SU-DHL-6 (cell line): ENCODE data around the gene TBC1D21.

Experiments
- EZH2phosphoT487 ChIP-seq: fragments of 200-600 bp; sonication (generic), shearing (Covaris generic); conservative IDR thresholded peaks from 2 replicates; pipeline ENCODE4 v1.6.1; 2018; ENCODE audit warnings: mild to moderate bottlenecking, antibody characterized with exemption, low read length, moderate library complexity, mixed read lengths
- TF ChIP-seq, protein P1 (sequence below): fragments of 200-600 bp; sonication (generic); IDR thresholded peaks from one replicate; pipeline ENCODE4 v1.5.1; 2017; ENCODE audit warnings: antibody characterized with exemption, mild to moderate bottlenecking, low read length, moderate library complexity; ENCODE audit not compliant: insufficient read depth, poor library complexity, severe bottlenecking

DNA sequence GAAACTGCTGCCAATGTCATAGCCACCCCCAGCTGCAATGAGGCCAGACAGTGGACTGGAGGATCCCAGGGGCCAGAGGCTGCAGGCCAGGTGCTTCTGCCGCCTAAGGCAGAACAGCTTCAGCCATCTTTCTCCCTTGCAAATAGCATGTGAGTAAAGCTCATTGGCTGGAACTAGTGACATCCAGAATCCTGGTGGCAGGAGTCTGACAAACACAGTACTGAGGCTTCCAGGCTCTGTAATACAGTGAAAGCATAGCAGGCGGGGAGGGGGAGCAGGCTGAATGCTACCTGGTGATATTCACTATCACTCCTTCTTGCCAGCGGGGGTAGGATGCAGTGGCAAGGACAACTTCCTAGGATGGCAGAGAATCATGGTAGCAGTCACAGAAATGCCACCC, 36.5 kb upstream of the TBC1D21 start:
- TF ChIP-seq, protein P1, sequence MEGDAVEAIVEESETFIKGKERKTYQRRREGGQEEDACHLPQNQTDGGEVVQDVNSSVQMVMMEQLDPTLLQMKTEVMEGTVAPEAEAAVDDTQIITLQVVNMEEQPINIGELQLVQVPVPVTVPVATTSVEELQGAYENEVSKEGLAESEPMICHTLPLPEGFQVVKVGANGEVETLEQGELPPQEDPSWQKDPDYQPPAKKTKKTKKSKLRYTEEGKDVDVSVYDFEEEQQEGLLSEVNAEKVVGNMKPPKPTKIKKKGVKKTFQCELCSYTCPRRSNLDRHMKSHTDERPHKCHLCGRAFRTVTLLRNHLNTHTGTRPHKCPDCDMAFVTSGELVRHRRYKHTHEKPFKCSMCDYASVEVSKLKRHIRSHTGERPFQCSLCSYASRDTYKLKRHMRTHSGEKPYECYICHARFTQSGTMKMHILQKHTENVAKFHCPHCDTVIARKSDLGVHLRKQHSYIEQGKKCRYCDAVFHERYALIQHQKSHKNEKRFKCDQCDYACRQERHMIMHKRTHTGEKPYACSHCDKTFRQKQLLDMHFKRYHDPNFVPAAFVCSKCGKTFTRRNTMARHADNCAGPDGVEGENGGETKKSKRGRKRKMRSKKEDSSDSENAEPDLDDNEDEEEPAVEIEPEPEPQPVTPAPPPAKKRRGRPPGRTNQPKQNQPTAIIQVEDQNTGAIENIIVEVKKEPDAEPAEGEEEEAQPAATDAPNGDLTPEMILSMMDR, result no peak
- no peak for TF ChIP-seq EZH2phosphoT487
